Activated CD4-positive, alpha-beta T cell treated with anti-CD3 and anti-CD28 coated beads, Interleukin-2, amount 50 U/mL, for 4 hours (primary cell): ENCODE results near the gene CPVL.

Experiments
- DNase-seq, 2 experiments: peaks; one replicate each; pipeline ENCODE4 v3.0.0-alpha.2; 2020

The CPVL gene

GRCh38 chr7:28958980-28959347, 187.4 kb downstream of the CPVL start:
- DNase-seq = no peak

- no peak for DNase-seq
Observed at GRCh38 chr7:28958235-28958979, 187.9 kb downstream of the CPVL start, which contains the start of gene TRIL. Gene TRIL (minus strand): TSS chr7:28958330. CDS start chr7:28958046, 284 bp downstream.

- no peak for DNase-seq
Observed at GRCh38 chr7:28957751-28958234, 188.5 kb downstream of the CPVL start.

GRCh38 chr7:28957064-28957750, 189.1 kb downstream of the CPVL start:
- no peak for DNase-seq

- DNase-seq = no peak
Observed at GRCh38 chr7:28956608-28957063, 189.7 kb downstream of the CPVL start.

- no peak for DNase-seq
Observed at GRCh38 chr7:28955718-28956607, 190.4 kb downstream of the CPVL start.

- DNase-seq = no peak
Observed at GRCh38 chr7:28955356-28955717, 191.0 kb downstream of the CPVL start.

GRCh38 chr7:28954946-28955345, 191.4 kb downstream of the CPVL start:
- no peak for DNase-seq

GRCh38 chr7:28954471-28954870, 191.9 kb downstream of the CPVL start:
- DNase-seq = no peak

GRCh38 chr7:28953633-28954032, 192.7 kb downstream of the CPVL start:
- DNase-seq = no peak
